Measurements from ENCODE around the gene RND1.

RND1 gene

GRCh38 chr12:48816143-48816854 lies 49.4 kb downstream of the RND1 start:
- no peaks in the 10 kb centered on the region for H3K9me3 Mint-ChIP-seq
- peaks cover 54% of the 10 kb centered on the region for H3K27me3 Mint-ChIP-seq
- peaks cover 49% of the 10 kb centered on the region for H3K4me1 Mint-ChIP-seq (ENCODE audit: low read depth)
- intact Hi-C loops (cut with micrococcal nuclease): no loop called here
- no peak overlapping the region for H3K27ac Mint-ChIP-seq
- no peak overlapping the region for H3K4me3 Mint-ChIP-seq
- H3K36me3 Mint-ChIP-seq (ENCODE audit: low read depth): no peaks in the 10 kb centered on the region

GRCh38 chr12:48815126-48816110 lies 50.3 kb downstream of the RND1 start:
- intact Hi-C loops (cut with micrococcal nuclease): no loop called here
- H3K36me3 Mint-ChIP-seq (ENCODE audit: low read depth): no peaks in the 10 kb centered on the region
- no peaks in the 10 kb centered on the region for H3K9me3 Mint-ChIP-seq
- peak overlapping the region; percentile 80 for H3K4me3 Mint-ChIP-seq
- peaks cover 56% of the 10 kb centered on the region for H3K4me1 Mint-ChIP-seq (ENCODE audit: low read depth)
- H3K27me3 Mint-ChIP-seq: peaks cover 51% of the 10 kb centered on the region
- H3K27ac Mint-ChIP-seq: peak overlapping the region; percentile 74

GRCh38 chr12:48814262-48815125 lies 51.2 kb downstream of the RND1 start:
- H3K27me3 Mint-ChIP-seq: peaks cover 42% of the 10 kb centered on the region
- peak overlapping the region; percentile 80 for H3K4me3 Mint-ChIP-seq
- H3K36me3 Mint-ChIP-seq (ENCODE audit: low read depth): no peaks in the 10 kb centered on the region
- H3K27ac Mint-ChIP-seq: peak overlapping the region; percentile 74
- H3K9me3 Mint-ChIP-seq: no peaks in the 10 kb centered on the region
- peaks cover 56% of the 10 kb centered on the region for H3K4me1 Mint-ChIP-seq (ENCODE audit: low read depth)
- intact Hi-C loops (cut with micrococcal nuclease): no loop called here

GRCh38 chr12:48813465-48814261 lies 52.0 kb downstream of the RND1 start:
- H3K36me3 Mint-ChIP-seq (ENCODE audit: low read depth): no peaks in the 10 kb centered on the region
- peaks cover 51% of the 10 kb centered on the region for H3K4me1 Mint-ChIP-seq (ENCODE audit: low read depth)
- H3K4me3 Mint-ChIP-seq: peak overlapping the region; percentile 80
- H3K27ac Mint-ChIP-seq: peak overlapping the region; percentile 74
- intact Hi-C loops (cut with micrococcal nuclease): no loop called here
- peaks cover 34% of the 10 kb centered on the region for H3K27me3 Mint-ChIP-seq
- no peaks in the 10 kb centered on the region for H3K9me3 Mint-ChIP-seq

- Mint-ChIP-seq H3K27ac (no peak overlapping the region), H3K36me3 (ENCODE audit: low read depth) (no peaks in the 10 kb centered on the region), H3K9me3 (no peaks in the 10 kb centered on the region), H3K4me1 (ENCODE audit: low read depth) (peaks cover 40% of the 10 kb centered on the region), H3K4me3 (no peak overlapping the region), H3K27me3 (peaks cover 24% of the 10 kb centered on the region)
- intact Hi-C loops (cut with micrococcal nuclease): no loop called here
Observed at GRCh38 chr12:48812389-48812788, 53.3 kb downstream of the RND1 start.

- intact Hi-C loops (cut with micrococcal nuclease): no loop called here
- Mint-ChIP-seq H3K4me1 (ENCODE audit: low read depth) (peaks cover 35% of the 10 kb centered on the region), H3K27ac (no peak overlapping the region), H3K36me3 (ENCODE audit: low read depth) (no peaks in the 10 kb centered on the region), H3K4me3 (no peak overlapping the region), H3K27me3 (peaks cover 16% of the 10 kb centered on the region), H3K9me3 (no peaks in the 10 kb centered on the region)
Observed at GRCh38 chr12:48811437-48812090, 54.1 kb downstream of the RND1 start.

GRCh38 chr12:48810903-48811431 lies 54.7 kb downstream of the RND1 start:
- H3K9me3 Mint-ChIP-seq: no peaks in the 10 kb centered on the region
- peaks cover 30% of the 10 kb centered on the region for H3K4me1 Mint-ChIP-seq (ENCODE audit: low read depth)
- peaks cover 13% of the 10 kb centered on the region for H3K27me3 Mint-ChIP-seq
- H3K36me3 Mint-ChIP-seq (ENCODE audit: low read depth): no peaks in the 10 kb centered on the region
- intact Hi-C loops (cut with micrococcal nuclease): no loop called here
- H3K4me3 Mint-ChIP-seq: no peak overlapping the region
- H3K27ac Mint-ChIP-seq: no peak overlapping the region

- Mint-ChIP-seq H3K27me3 (peaks cover 5% of the 10 kb centered on the region), H3K27ac (no peak overlapping the region)
Observed at GRCh38 chr12:48807981-48808380, 57.7 kb downstream of the RND1 start.

More at GRCh38 chr12:48807981-48808380, 57.7 kb downstream of the RND1 start:
- Mint-ChIP-seq H3K36me3 (ENCODE audit: low read depth) (no peaks in the 10 kb centered on the region), H3K9me3 (no peaks in the 10 kb centered on the region), H3K4me1 (ENCODE audit: low read depth) (peaks cover 8% of the 10 kb centered on the region), H3K4me3 (no peak overlapping the region)
- intact Hi-C loops (cut with micrococcal nuclease): no loop called here

All from dendritic cell treated with granulocyte-macrophage colony-stimulating factor and Interleukin-4, amounts not matched to agents 40 ng/mL and 50 ng/mL, for 4 days (primary cell).